CD14-positive monocyte (primary cell): ENCODE data around the gene PFDN1. TPM values are rescaled to one million over a fixed set of nuclear protein-coding genes. Genes with fewer than 3 reads are reported as not detected.

Experiments used
- DNase-seq, 3 donors: peaks; one replicate each; pipeline ENCODE4 v3.0.0-alpha.2; 2011 to 2022
- H2AFZ ChIP-seq: 2 replicates; pipeline ENCODE4 v1.6.0; 2012; ENCODE audit warnings: mild to moderate bottlenecking, low read depth, low read length, inconsistent platforms; ENCODE audit not compliant: insufficient read depth, poor library complexity, severe bottlenecking
- H3K27ac ChIP-seq, 2 donors: 1 replicate in 1 of 2; 2 replicates in 1 of 2; pipeline ENCODE4 v1.5.1; 2012 to 2013; ENCODE audit warnings: low read length in 2 of 2, control low read depth in 1 of 2, inconsistent platforms in 1 of 2, low read depth in 1 of 2, mild to moderate bottlenecking in 1 of 2
- H3K27me3 ChIP-seq, 2 donors: one replicate each; pipeline versions ENCODE4 v1.6.0 to v1.6.1; 2011 to 2013; ENCODE audit warnings: low read length in 2 of 2; ENCODE audit not compliant: control insufficient read depth in 2 of 2, insufficient read depth in 2 of 2
- H3K36me3 ChIP-seq, 2 donors: replicated peaks in 1 of 2; 1 replicate in 1 of 2; 2 replicates in 1 of 2; pipeline versions ENCODE4 v1.5.1 to v1.6.1; 2012 to 2013; ENCODE audit warnings: low read length in 2 of 2, control low read depth in 1 of 2, inconsistent platforms in 1 of 2, mild to moderate bottlenecking in 1 of 2; ENCODE audit not compliant: insufficient read depth in 2 of 2, control insufficient read depth in 1 of 2
- H3K4me1 ChIP-seq, 2 donors: 1 replicate in 1 of 2; 2 replicates in 1 of 2; pipeline versions ENCODE4 v1.5.1 to v1.6.1; 2012 to 2013; ENCODE audit warnings: low read length in 2 of 2, control low read depth in 1 of 2, inconsistent platforms in 1 of 2, mild to moderate bottlenecking in 1 of 2, moderate library complexity in 1 of 2; ENCODE audit not compliant: insufficient read depth in 2 of 2, control insufficient read depth in 1 of 2
- H3K4me2 ChIP-seq: replicated peaks from 2 replicates; pipeline ENCODE3; 2012; ENCODE audit warnings: low read length, moderate library complexity, mild to moderate bottlenecking; ENCODE audit not compliant: poor library complexity, severe bottlenecking; ENCODE audit errors: extremely low read depth
- H3K4me3 ChIP-seq, 3 experiments: fragments of 200-600 bp in 1 of 3; sonication (generic) in 1 of 3; replicated peaks in 1 of 3; 1 replicate in 2 of 3; 2 replicates in 1 of 3; pipeline ENCODE4 v1.5.1; 2011 to 2013; ENCODE audit warnings: low read length in 3 of 3, mild to moderate bottlenecking in 3 of 3, control low read depth in 2 of 3, low read depth in 2 of 3, inconsistent platforms in 1 of 3, moderate library complexity in 1 of 3
- H3K79me2 ChIP-seq: 2 replicates; pipeline ENCODE4 v1.6.0; 2012; ENCODE audit warnings: mild to moderate bottlenecking, control low read depth, inconsistent platforms, low read length, moderate library complexity; ENCODE audit not compliant: insufficient read depth
- H3K9ac ChIP-seq: 2 replicates; pipeline ENCODE4 v1.6.0; 2017; ENCODE audit warnings: low read length, mild to moderate bottlenecking; ENCODE audit not compliant: insufficient read depth, poor library complexity, severe bottlenecking
- H3K9me3 ChIP-seq, 2 donors: replicated peaks in 1 of 2; 1 replicate in 1 of 2; 2 replicates in 1 of 2; pipeline versions ENCODE4 v1.5.1 to v1.6.1; 2012 to 2013; ENCODE audit warnings: low read length in 2 of 2, control low read depth in 1 of 2; ENCODE audit not compliant: control insufficient read depth in 1 of 2, insufficient read depth in 1 of 2
- H4K20me1 ChIP-seq: 2 replicates; pipeline ENCODE4 v1.6.0; 2012; ENCODE audit warnings: mild to moderate bottlenecking, low read length, control low read depth, moderate library complexity; ENCODE audit not compliant: insufficient read depth
- H3K27ac Mint-ChIP-seq, 7 donors: one replicate each; pipeline ENCODE4 v1.8.0; 2020; ENCODE audit warnings: mild to moderate bottlenecking in 7 of 7, mixed read lengths in 7 of 7, moderate library complexity in 6 of 7, inconsistent platforms in 2 of 7
- H3K27me3 Mint-ChIP-seq, 3 donors: one replicate each; pipeline ENCODE4 v1.8.0; 2021 to 2022; ENCODE audit warnings: low read depth in 3 of 3, mild to moderate bottlenecking in 3 of 3, mixed read lengths in 3 of 3, moderate library complexity in 3 of 3, inconsistent platforms in 1 of 3
- H3K36me3 Mint-ChIP-seq, 2 donors: one replicate each; pipeline ENCODE4 v1.8.0; 2020; ENCODE audit warnings: mixed read lengths in 2 of 2, inconsistent platforms in 1 of 2, mild to moderate bottlenecking in 1 of 2
- H3K4me1 Mint-ChIP-seq: one replicate; pipeline ENCODE4 v1.8.0; 2020; ENCODE audit warnings: mild to moderate bottlenecking, mixed read lengths
- H3K4me3 Mint-ChIP-seq, 2 donors: one replicate each; pipeline ENCODE4 v1.8.0; 2020; ENCODE audit warnings: mild to moderate bottlenecking in 2 of 2, mixed read lengths in 2 of 2, moderate library complexity in 1 of 2
- H3K9me3 Mint-ChIP-seq, 7 donors: one replicate each; pipeline ENCODE4 v1.8.0; 2020 to 2022; ENCODE audit warnings: mixed read lengths in 7 of 7, mild to moderate bottlenecking in 6 of 7, moderate library complexity in 6 of 7, inconsistent platforms in 2 of 7
- CTCF ChIP-seq: fragments of 200-600 bp; IDR thresholded peaks from one replicate; pipeline ENCODE4 v1.8.0; 2022; ENCODE audit warnings: antibody characterized with exemption, mild to moderate bottlenecking
- WGBS: methylation state at CpG from one replicate; pipeline ENCODE4 v1.1.5; 2013; ENCODE audit warnings: missing lambda C conversion rate; ENCODE audit not compliant: insufficient coverage; 5-methylcytosine and 5-hydroxymethylcytosine counted together
- intact Hi-C, 2 donors: fragments of 100-400 bp; cut with micrococcal nuclease; formaldehyde crosslinking; loops; one replicate each; pipeline versions ENCODE4 v1.15.0 to v1.15.1; 2023
- polyA plus RNA-seq, 3 donors: library from polyadenylated mRNA; depleted of rRNA in 1 of 3; unstranded in 2 of 3; stranded (reverse) in 1 of 3; fragments of 300-500 nt in 2 of 3; fragments of >200 nt in 1 of 3; fragmentation: Illumina TruSeq in 2 of 3; gene quantifications; 1 replicate in 2 of 3; 2 replicates in 1 of 3; pipeline ENCODE4 v1.2.3, GENCODE V29; 2012 to 2021

PFDN1 gene
- polyA plus RNA-seq, 3 donors: 44.7 to 105 (median 82.2) TPM

GRCh38 chr5:140342896-140343295 is 40.0 kb upstream of the PFDN1 start:
- Mint-ChIP-seq H3K36me3 (peaks cover 54 to 70% of the 10 kb centered on the region in 2 donors), H3K27ac (peak overlapping the region; percentile 91 to 98 (median 95)), H3K4me3 (peak overlapping the region; percentile 83 to 100), H3K4me1 (peaks cover 78% of the 10 kb centered on the region), H3K9me3 (peaks cover 0 to 9% (median 2%) of the 10 kb centered on the region in 7 donors), H3K27me3 (peaks cover 2 to 10% (median 3%) of the 10 kb centered on the region in 3 donors)
- Histone ChIP-seq H2AFZ (no peak overlapping the region), H3K27ac (peak overlapping the region; percentile 63 to 82), H3K27me3 (no peaks in the 10 kb centered on the region), H3K9me3 (no peaks in the 10 kb centered on the region), H3K4me3 (peak overlapping the region in 1 of 3 experiments; percentile 99), H4K20me1 (peaks cover 61% of the 10 kb centered on the region), H3K4me2 (peak overlapping the region; percentile 66), H3K4me1 (peaks cover 84 to 91% of the 10 kb centered on the region in 2 donors), H3K9ac (peak overlapping the region; percentile 10), H3K36me3 (peaks cover 0 to 9% of the 10 kb centered on the region in 2 donors), H3K79me2 (peaks cover 34% of the 10 kb centered on the region)
- DNase-seq: peak in 2 of 3 donors; percentile 64 to 65
- WGBS: no CpG with 5 or more reads among the region's 1 CpG
- intact Hi-C loops: loop anchor here in 1 of 2 donors (5.0 kb wide), 1 partner anchor 36 kb away; no protein-coding TSS in a partner anchor
- TF ChIP-seq CTCF: no peak

- H3K4me2 ChIP-seq: peak overlapping the region; percentile 66
- Mint-ChIP-seq H3K36me3 (peaks cover 60 to 76% of the 10 kb centered on the region in 2 donors), H3K27me3 (peaks cover under 1 to 10% (median 2%) of the 10 kb centered on the region in 3 donors), H3K4me1 (peaks cover 80% of the 10 kb centered on the region), H3K9me3 (peaks cover 0 to 9% (median 2%) of the 10 kb centered on the region in 7 donors), H3K4me3 (peak overlapping the region; percentile 83 to 100), H3K27ac (peak overlapping the region; percentile 91 to 98 (median 95))
- no peak for TF ChIP-seq CTCF
- peaks cover 83 to 86% of the 10 kb centered on the region in 2 donors for H3K4me1 ChIP-seq
- H2AFZ ChIP-seq: no peak overlapping the region
- peak overlapping the region in 1 of 3 experiments; percentile 99 for H3K4me3 ChIP-seq
- H3K27ac ChIP-seq: peak overlapping the region; percentile 63 to 82
- 0% methylated on average over 1 of the region's 6 CpGs for WGBS
- H4K20me1 ChIP-seq: peaks cover 67% of the 10 kb centered on the region
- no peaks in the 10 kb centered on the region for H3K9me3 ChIP-seq
- H3K27me3 ChIP-seq: no peaks in the 10 kb centered on the region
- peaks cover 0 to 15% of the 10 kb centered on the region in 2 donors for H3K36me3 ChIP-seq
- intact Hi-C loops: loop anchor here in 1 of 2 donors (5.0 kb wide), 1 partner anchor 35 kb away; no protein-coding TSS in a partner anchor
- DNase-seq: peak; percentile 83 to 93 (median 86)
- peak overlapping the region; percentile 10 for H3K9ac ChIP-seq
- H3K79me2 ChIP-seq: peaks cover 37% of the 10 kb centered on the region
Observed at GRCh38 chr5:140342287-140342686, 39.4 kb upstream of the PFDN1 start.
